Measurements from ENCODE around the gene PSMB3.

Gene PSMB3

GRCh38 chr17:38733982-38734973 lies 18.3 kb upstream of the PSMB3 start:
- peak; percentile 41 for DNase-seq (ENCODE audit: low spot score)

- peak; percentile 72 for DNase-seq (ENCODE audit: low spot score)
Measured at GRCh38 chr17:38735161-38735997, 17.2 kb upstream of the PSMB3 start.

GRCh38 chr17:38738007-38738662 lies 14.4 kb upstream of the PSMB3 start:
- DNase-seq (ENCODE audit: low spot score), result no peak

GRCh38 chr17:38738686-38739085 lies 13.9 kb upstream of the PSMB3 start:
- no peak for DNase-seq (ENCODE audit: low spot score)

- no peak for DNase-seq (ENCODE audit: low spot score)
Measured at GRCh38 chr17:38739305-38739704, 13.2 kb upstream of the PSMB3 start.

GRCh38 chr17:38740044-38740443 lies 12.5 kb upstream of the PSMB3 start:
- DNase-seq (ENCODE audit: low spot score), result no peak

- no peak for DNase-seq (ENCODE audit: low spot score)
Measured at GRCh38 chr17:38740806-38741205, 11.7 kb upstream of the PSMB3 start.

GRCh38 chr17:38741461-38741860 lies 11.1 kb upstream of the PSMB3 start:
- DNase-seq (ENCODE audit: low spot score), result no peak

GRCh38 chr17:38741921-38742410 lies 10.6 kb upstream of the PSMB3 start:
- no peak for DNase-seq (ENCODE audit: low spot score)

- no peak for DNase-seq (ENCODE audit: low spot score)
Measured at GRCh38 chr17:38742411-38743308, 9.9 kb upstream of the PSMB3 start.

- no peak for DNase-seq (ENCODE audit: low spot score)
Measured at GRCh38 chr17:38743556-38744171, 8.9 kb upstream of the PSMB3 start.

- no peak for DNase-seq (ENCODE audit: low spot score)
Measured at GRCh38 chr17:38745545-38745944, 7.0 kb upstream of the PSMB3 start.

- DNase-seq (ENCODE audit: low spot score), result no peak
Measured at GRCh38 chr17:38746004-38746848, 6.3 kb upstream of the PSMB3 start.

- no peak for DNase-seq (ENCODE audit: low spot score)
Measured at GRCh38 chr17:38746849-38747462, 5.6 kb upstream of the PSMB3 start.

GRCh38 chr17:38747463-38748148 lies 4.9 kb upstream of the PSMB3 start:
- no peak for DNase-seq (ENCODE audit: low spot score)

- no peak for DNase-seq (ENCODE audit: low spot score)
Measured at GRCh38 chr17:38748149-38748891, 4.2 kb upstream of the PSMB3 start, which contains the start of gene PCGF2. Gene PCGF2 (minus strand): TSS chr17:38748336. CDS start chr17:38740402, 7,934 bp downstream.

- no peak for DNase-seq (ENCODE audit: low spot score)
Measured at GRCh38 chr17:38748892-38749222, 3.7 kb upstream of the PSMB3 start.

Measured in CD4-positive, alpha-beta T cell treated with Interleukin-2 at 100 ng/mL for 4 hours (primary cell).